HCT116 (cell line): Measurements from ENCODE around the gene KANSL1. TPM values are rescaled to one million over a fixed set of nuclear protein-coding genes. Genes with fewer than 3 reads are reported as not detected.

Experiments used
- ATAC-seq: fragments of 200-7000 bp; cut with Tn5 transposase; 2 replicates; pipeline ENCODE4 v1.9.1; 2020; ENCODE audit warnings: mild to moderate bottlenecking, moderate library complexity
- BruUV-seq: library from RNA; stranded (reverse); fragments of 400-500 nt; replicated peaks from 2 replicates; lab custom pipeline; 2021; lab: Mats Ljungman, UMichigan
- CTCF ChIA-PET: fragments of 300-600 bp; sonication (Branson Sonifier 250); formaldehyde crosslinking; loops from one replicate; lab custom pipeline; 2021; ENCODE audit warnings: antibody characterized with exemption; lab: Charles Lee
- POLR2A ChIA-PET: fragments of 300-600, 350-600 bp; sonication (Branson Sonifier 250); formaldehyde crosslinking; loops from one replicate; lab custom pipeline; 2021; ENCODE audit warnings: antibody characterized with exemption; lab: Charles Lee
- RAD21 ChIA-PET, 2 experiments: fragments of 300-600 bp; sonication (Branson Sonifier 250); formaldehyde crosslinking; loops; one replicate each; lab custom pipeline; 2023; ENCODE audit warnings: low total read pairs in 2 of 2; ENCODE audit not compliant: uncharacterized antibody in 2 of 2, unreplicated experiment in 2 of 2, low non-redundant PET in 1 of 2; lab: Charles Lee
- DNase-seq: peaks from one replicate; pipeline ENCODE4 v3.0.0-alpha.2; 2010; ENCODE audit warnings: low read depth, low spot score
- H2AFZ ChIP-seq: fragments of 200-600 bp; shearing (Covaris generic), sonication (generic); 2 replicates; pipeline ENCODE4 v1.6.1; 2017; ENCODE audit warnings: low read depth, mixed run types, mixed read lengths, antibody characterized with exemption, low read length; ENCODE audit not compliant: poor library complexity, severe bottlenecking
- H3K27ac ChIP-seq: 2 replicates; pipeline ENCODE4 v1.5.1; 2012; ENCODE audit warnings: low read depth, low read length
- H3K27me3 ChIP-seq: fragments of 200-600 bp; sonication (generic); 2 replicates; pipeline ENCODE4 v1.6.1; 2016; ENCODE audit warnings: mixed run types, low read length, mixed read lengths; ENCODE audit not compliant: insufficient read depth
- H3K36me3 ChIP-seq, 2 experiments: fragments of 200-500 bp in 1 of 2; fragments of 200-600 bp in 1 of 2; sonication (Bioruptor generic) in 1 of 2; sonication (generic) in 1 of 2; 2 replicates each; pipeline versions ENCODE4 v1.5.1 to v1.6.1; 2014 to 2016; ENCODE audit warnings: low read length in 2 of 2, inconsistent platforms in 1 of 2, mixed read lengths in 1 of 2, mixed run types in 1 of 2; ENCODE audit not compliant: insufficient read depth in 2 of 2, control insufficient read depth in 1 of 2
- H3K4me1 ChIP-seq, 2 experiments: fragments of 200-600 bp in 1 of 2; sonication (generic) in 1 of 2; 2 replicates each; pipeline versions ENCODE4 v1.5.1 to v1.6.1; 2012 to 2017; ENCODE audit warnings: low read length in 2 of 2, inconsistent platforms in 1 of 2, mild to moderate bottlenecking in 1 of 2, mixed read lengths in 1 of 2, mixed run types in 1 of 2, moderate library complexity in 1 of 2; ENCODE audit not compliant: insufficient read depth in 2 of 2, control insufficient read depth in 1 of 2
- H3K4me2 ChIP-seq: fragments of 200-600 bp; sonication (generic); 2 replicates; pipeline ENCODE4 v1.6.1; 2017; ENCODE audit warnings: mixed run types, low read length, mixed read lengths
- H3K4me3 ChIP-seq, 2 experiments: fragments of 200-600 bp in 1 of 2; sonication (generic) in 1 of 2; replicated peaks in 1 of 2; 2 replicates each; pipeline ENCODE4 v1.5.1; 2011 to 2016; ENCODE audit warnings: low read length in 2 of 2, control low read depth in 1 of 2, low read depth in 1 of 2, mild to moderate bottlenecking in 1 of 2, mixed read lengths in 1 of 2, mixed run types in 1 of 2
- H3K79me2 ChIP-seq: fragments of 200-600 bp; sonication (generic); 2 replicates; pipeline ENCODE4 v1.6.1; 2017; ENCODE audit warnings: mild to moderate bottlenecking, mixed run types, low read length, moderate library complexity, mixed read lengths; ENCODE audit not compliant: insufficient read depth
- H3K9ac ChIP-seq: fragments of 200-600 bp; sonication (generic); 2 replicates; pipeline ENCODE4 v1.6.1; 2016; ENCODE audit warnings: low read length, mixed read lengths
- H3K9me2 ChIP-seq: fragments of 200-600 bp; sonication (generic), shearing (Covaris generic); 2 replicates; pipeline ENCODE4 v1.6.1; 2017; ENCODE audit warnings: mixed run types, mild to moderate bottlenecking, moderate library complexity; ENCODE audit not compliant: insufficient read depth
- H3K9me3 ChIP-seq, 2 experiments: fragments of 200-500 bp in 1 of 2; fragments of 200-600 bp in 1 of 2; sonication (Bioruptor generic) in 1 of 2; sonication (generic) in 1 of 2; 2 replicates each; pipeline ENCODE4 v1.6.1; 2014 to 2017; ENCODE audit warnings: low read length in 2 of 2, mixed read lengths in 2 of 2, inconsistent platforms in 1 of 2, low read depth in 1 of 2, mild to moderate bottlenecking in 1 of 2, mixed run types in 1 of 2, moderate library complexity in 1 of 2; ENCODE audit not compliant: control insufficient read depth in 1 of 2, insufficient read depth in 1 of 2
- H4K20me1 ChIP-seq: fragments of 200-600 bp; sonication (generic), shearing (Covaris generic); 2 replicates; pipeline ENCODE4 v1.6.1; 2017; ENCODE audit warnings: mixed run types, mild to moderate bottlenecking, moderate library complexity; ENCODE audit not compliant: insufficient read depth
- JUND ChIP-seq: IDR thresholded peaks from 2 replicates; pipeline ENCODE4 v1.6.1; 2012
- YY1 ChIP-seq: IDR thresholded peaks from 2 replicates; pipeline ENCODE4 v1.6.1; 2011; ENCODE audit warnings: low read length, low read depth, moderate library complexity, mild to moderate bottlenecking; ENCODE audit not compliant: insufficient replicate concordance; ENCODE audit errors: extremely low read depth
- intact Hi-C: fragments of 100-400 bp; cut with micrococcal nuclease; formaldehyde crosslinking; loops from 2 replicates; pipeline ENCODE4 v1.10.0; 2022
- total RNA-seq: library from RNA; stranded (reverse); gene quantifications from one replicate; pipeline ENCODE4 v1.2.1, GENCODE V29; 2021; ENCODE audit not compliant: unreplicated experiment
- TF ChIP-seq, protein P1 (sequence below): IDR thresholded peaks from 2 replicates; pipeline ENCODE4 v1.6.1; 2011; ENCODE audit warnings: mild to moderate bottlenecking, low read length, moderate library complexity; ENCODE audit not compliant: insufficient replicate concordance; ENCODE audit errors: extremely low read depth
- TF ChIP-seq, protein P2 (sequence below): IDR thresholded peaks from 2 replicates; pipeline ENCODE4 v1.6.1; 2012; ENCODE audit warnings: low read depth

Gene KANSL1
- total RNA-seq, 1 experiment from 2014 or later = 77.5 TPM

GRCh38 chr17:46118964-46119363 is 74.3 kb downstream of the KANSL1 start (continued):
- TF ChIP-seq, protein P1, sequence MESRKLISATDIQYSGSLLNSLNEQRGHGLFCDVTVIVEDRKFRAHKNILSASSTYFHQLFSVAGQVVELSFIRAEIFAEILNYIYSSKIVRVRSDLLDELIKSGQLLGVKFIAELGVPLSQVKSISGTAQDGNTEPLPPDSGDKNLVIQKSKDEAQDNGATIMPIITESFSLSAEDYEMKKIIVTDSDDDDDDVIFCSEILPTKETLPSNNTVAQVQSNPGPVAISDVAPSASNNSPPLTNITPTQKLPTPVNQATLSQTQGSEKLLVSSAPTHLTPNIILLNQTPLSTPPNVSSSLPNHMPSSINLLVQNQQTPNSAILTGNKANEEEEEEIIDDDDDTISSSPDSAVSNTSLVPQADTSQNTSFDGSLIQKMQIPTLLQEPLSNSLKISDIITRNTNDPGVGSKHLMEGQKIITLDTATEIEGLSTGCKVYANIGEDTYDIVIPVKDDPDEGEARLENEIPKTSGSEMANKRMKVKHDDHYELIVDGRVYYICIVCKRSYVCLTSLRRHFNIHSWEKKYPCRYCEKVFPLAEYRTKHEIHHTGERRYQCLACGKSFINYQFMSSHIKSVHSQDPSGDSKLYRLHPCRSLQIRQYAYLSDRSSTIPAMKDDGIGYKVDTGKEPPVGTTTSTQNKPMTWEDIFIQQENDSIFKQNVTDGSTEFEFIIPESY = no peak
- TF ChIP-seq YY1 = no peak
- TF ChIP-seq, protein P2, sequence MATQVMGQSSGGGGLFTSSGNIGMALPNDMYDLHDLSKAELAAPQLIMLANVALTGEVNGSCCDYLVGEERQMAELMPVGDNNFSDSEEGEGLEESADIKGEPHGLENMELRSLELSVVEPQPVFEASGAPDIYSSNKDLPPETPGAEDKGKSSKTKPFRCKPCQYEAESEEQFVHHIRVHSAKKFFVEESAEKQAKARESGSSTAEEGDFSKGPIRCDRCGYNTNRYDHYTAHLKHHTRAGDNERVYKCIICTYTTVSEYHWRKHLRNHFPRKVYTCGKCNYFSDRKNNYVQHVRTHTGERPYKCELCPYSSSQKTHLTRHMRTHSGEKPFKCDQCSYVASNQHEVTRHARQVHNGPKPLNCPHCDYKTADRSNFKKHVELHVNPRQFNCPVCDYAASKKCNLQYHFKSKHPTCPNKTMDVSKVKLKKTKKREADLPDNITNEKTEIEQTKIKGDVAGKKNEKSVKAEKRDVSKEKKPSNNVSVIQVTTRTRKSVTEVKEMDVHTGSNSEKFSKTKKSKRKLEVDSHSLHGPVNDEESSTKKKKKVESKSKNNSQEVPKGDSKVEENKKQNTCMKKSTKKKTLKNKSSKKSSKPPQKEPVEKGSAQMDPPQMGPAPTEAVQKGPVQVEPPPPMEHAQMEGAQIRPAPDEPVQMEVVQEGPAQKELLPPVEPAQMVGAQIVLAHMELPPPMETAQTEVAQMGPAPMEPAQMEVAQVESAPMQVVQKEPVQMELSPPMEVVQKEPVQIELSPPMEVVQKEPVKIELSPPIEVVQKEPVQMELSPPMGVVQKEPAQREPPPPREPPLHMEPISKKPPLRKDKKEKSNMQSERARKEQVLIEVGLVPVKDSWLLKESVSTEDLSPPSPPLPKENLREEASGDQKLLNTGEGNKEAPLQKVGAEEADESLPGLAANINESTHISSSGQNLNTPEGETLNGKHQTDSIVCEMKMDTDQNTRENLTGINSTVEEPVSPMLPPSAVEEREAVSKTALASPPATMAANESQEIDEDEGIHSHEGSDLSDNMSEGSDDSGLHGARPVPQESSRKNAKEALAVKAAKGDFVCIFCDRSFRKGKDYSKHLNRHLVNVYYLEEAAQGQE = no peak
- TF ChIP-seq, all 23 proteins: peak for 0

DNA sequence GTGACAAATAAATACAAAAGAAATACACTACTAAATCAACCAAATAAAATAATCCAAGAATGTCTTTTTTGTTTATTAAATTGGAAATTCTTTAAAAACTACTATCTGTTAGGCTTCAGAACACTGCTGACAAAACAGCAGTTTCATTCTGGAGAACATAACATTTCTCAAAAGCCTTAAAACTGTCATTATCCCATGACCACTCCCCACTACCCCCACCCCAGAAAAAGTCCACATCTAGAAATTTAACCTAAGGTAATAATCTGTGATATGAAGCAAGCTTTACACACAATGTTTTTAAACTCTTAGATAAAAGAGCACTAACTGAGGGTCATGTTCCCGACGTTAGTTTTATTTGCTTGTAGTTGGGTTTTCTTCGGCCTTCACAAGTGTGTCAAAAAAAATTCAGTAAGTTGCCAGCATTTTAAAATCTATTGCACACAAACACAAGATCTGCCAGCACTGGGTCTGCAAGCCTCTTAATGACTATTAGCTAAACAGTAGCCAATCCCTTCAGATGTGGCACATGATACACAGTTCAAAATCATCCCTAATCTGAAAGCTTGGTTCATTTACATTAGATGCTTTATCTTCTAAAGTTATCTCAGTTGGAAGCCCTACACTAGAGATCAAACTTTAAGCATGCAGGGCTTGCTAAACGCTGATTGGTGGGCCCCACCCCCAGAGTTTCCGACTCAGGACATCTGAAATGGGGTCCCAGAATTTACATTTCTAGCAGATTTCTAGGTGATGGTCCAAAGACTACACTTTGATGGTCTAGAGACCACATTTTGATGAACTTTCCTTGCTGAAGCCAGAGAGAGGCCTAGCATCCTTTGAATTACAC is 75.2 kb downstream of the KANSL1 start:
- no peaks in the 10 kb centered on the region for H3K27me3 ChIP-seq
- intact Hi-C loops = no loop called here
- H3K27ac ChIP-seq = no peak overlapping the region
- DNase-seq (no peak), ATAC-seq (no peak)
- H3K9me3 ChIP-seq = no peaks in the 10 kb centered on the region
- H3K4me1 ChIP-seq = no peaks in the 10 kb centered on the region
- BruUV-seq = no TSS peak
- H2AFZ ChIP-seq = no peak overlapping the region
- H3K9me2 ChIP-seq = no peaks in the 10 kb centered on the region
- no peak overlapping the region for H3K4me2 ChIP-seq
- peaks cover 68% of the 10 kb centered on the region for H4K20me1 ChIP-seq
- ChIA-PET POLR2A (no interaction called here), RAD21 (no interaction called here), CTCF (interaction anchor here (1.0 kb wide), 1 partner anchor 75 kb away, joined by 3 read pairs; the partner anchor contains the start of gene KANSL1)
- H3K4me3 ChIP-seq = no peak overlapping the region
- H3K36me3 ChIP-seq = no peaks in the 10 kb centered on the region
- peaks cover 100% of the 10 kb centered on the region for H3K79me2 ChIP-seq
- no peak overlapping the region for H3K9ac ChIP-seq
- TF ChIP-seq JUND = no peak
